HepG2 (cell line): Measurements from ENCODE around the gene ATP8B1.

ENCODE experiments used
- EZH2 ChIP-seq: conservative IDR thresholded peaks from 2 replicates; pipeline ENCODE4 v1.6.1; 2012; ENCODE audit warnings: mild to moderate bottlenecking, low read depth, low read length, moderate library complexity
- FOXM1 ChIP-seq: sonication (generic); formaldehyde crosslinking; IDR thresholded peaks from 2 replicates; pipeline ENCODE4 v1.5.0; 2020; ENCODE audit warnings: missing genetic modification reagents
- JUND ChIP-seq: sonication (generic); formaldehyde crosslinking; IDR thresholded peaks from 2 replicates; pipeline ENCODE4 v1.8.0; 2022; ENCODE audit warnings: mild to moderate bottlenecking, missing genetic modification reagents
- POLR2A ChIP-seq, 2 experiments: IDR thresholded peaks; 2 replicates each; pipeline ENCODE4 v1.6.1; 2011; ENCODE audit warnings: low read depth in 2 of 2, low read length in 2 of 2, mild to moderate bottlenecking in 1 of 2, moderate library complexity in 1 of 2; ENCODE audit not compliant: insufficient read depth in 1 of 2
- POLR2AphosphoS5 ChIP-seq: IDR thresholded peaks from 2 replicates; pipeline ENCODE4 v1.6.1; 2012; ENCODE audit warnings: low read depth, low read length
- ZBTB33 ChIP-seq: sonication (generic); formaldehyde crosslinking; IDR thresholded peaks from 2 replicates; pipeline ENCODE4 v1.4.0; 2020; ENCODE audit warnings: missing genetic modification reagents
- ZBTB40 ChIP-seq, 2 experiments: fragments of 450-650 bp in 1 of 2; sonication (generic) in 1 of 2; formaldehyde crosslinking in 1 of 2; IDR thresholded peaks; 2 replicates each; pipeline versions ENCODE4 v1.6.1 to v1.8.0; 2016 to 2022; ENCODE audit warnings: antibody characterized with exemption in 1 of 2, mild to moderate bottlenecking in 1 of 2, missing genetic modification reagents in 1 of 2
- ZFX ChIP-seq: sonication (generic); formaldehyde crosslinking; IDR thresholded peaks from 2 replicates; pipeline ENCODE4 v1.4.0; 2020; ENCODE audit warnings: mild to moderate bottlenecking, low read depth, missing genetic modification reagents, moderate library complexity
- ZNF343 ChIP-seq: sonication (generic); formaldehyde crosslinking; IDR thresholded peaks from 2 replicates; pipeline ENCODE4 v1.4.0; 2020; ENCODE audit warnings: mild to moderate bottlenecking, missing genetic modification reagents
- ZNF740 ChIP-seq: sonication (generic); formaldehyde crosslinking; IDR thresholded peaks from 2 replicates; pipeline ENCODE4 v1.4.0; 2020; ENCODE audit warnings: missing genetic modification reagents
- ZNF775 ChIP-seq: sonication (generic); formaldehyde crosslinking; IDR thresholded peaks from 2 replicates; pipeline ENCODE4 v1.4.0; 2020; ENCODE audit warnings: missing genetic modification reagents, mild to moderate bottlenecking, moderate library complexity, borderline replicate concordance
- ZZZ3 ChIP-seq: sonication (generic); formaldehyde crosslinking; IDR thresholded peaks from 2 replicates; pipeline ENCODE4 v1.4.0; 2020; ENCODE audit warnings: missing genetic modification reagents, mild to moderate bottlenecking, borderline replicate concordance

- TF ChIP-seq POLR2A (IDR thresholded peaks at IDR 0.05; ENCODE audit: insufficient read depth in 1 of 2, low read depth in 2 of 2, low read length in 2 of 2) = no peak
- no peak for TF ChIP-seq ZFX (CRISPR knock-in tag)
- TF ChIP-seq ZNF775 (CRISPR knock-in tag) = no peak
- no peak for TF ChIP-seq ZBTB33 (CRISPR knock-in tag)
- no peak for TF ChIP-seq POLR2AphosphoS5
- TF ChIP-seq ZNF740 (CRISPR knock-in tag) = no peak
- no peak for TF ChIP-seq FOXM1 (CRISPR knock-in tag)
- no peak for TF ChIP-seq JUND (CRISPR knock-in tag)
- no peak for TF ChIP-seq ZZZ3 (CRISPR knock-in tag)
- no peak for TF ChIP-seq ZBTB40 (IDR thresholded peaks at IDR 0.05)
- TF ChIP-seq ZBTB40 (CRISPR knock-in tag; IDR thresholded peaks at IDR 0.05) = no peak; the same call in 1 of the 2 replicates
- TF ChIP-seq EZH2 = no peak
- TF ChIP-seq ZNF343 (CRISPR knock-in tag) = no peak
These were observed 181.9 kb downstream of the ATP8B1 start for GRCh38 chr18:57621246-57621604.
